ENCODE data around the gene TMC7.
"Not testable (repeated sequence)": the region's sequence is repeated elsewhere in the genome, so short reads cannot be mapped to it uniquely, and the experiment has no call there.

TMC7 gene

GRCh38 chr16:18945233-18945632, 38.5 kb upstream of the TMC7 start:
- H3K27ac ChIP-seq, result no peak overlapping the region
- TF ChIP-seq CTCF (conservative IDR thresholded peaks at IDR 0.05) (no peak), ZFX (IDR thresholded peaks at IDR 0.05) (no peak)

GRCh38 chr16:18948372-18949020, 35.2 kb upstream of the TMC7 start:
- H3K27ac ChIP-seq, result no peak overlapping the region
- TF ChIP-seq ZFX (IDR thresholded peaks at IDR 0.05) (no peak), CTCF (conservative IDR thresholded peaks at IDR 0.05) (no peak)

GRCh38 chr16:18950469-18951185, 33.1 kb upstream of the TMC7 start:
- H3K27ac ChIP-seq, result no peak overlapping the region
- TF ChIP-seq ZFX (IDR thresholded peaks at IDR 0.05), result no peak
- TF ChIP-seq CTCF (conservative IDR thresholded peaks at IDR 0.05), result no peak

- H3K27ac ChIP-seq, result no peak overlapping the region
- TF ChIP-seq CTCF (conservative IDR thresholded peaks at IDR 0.05), result no peak
- no peak for TF ChIP-seq ZFX (IDR thresholded peaks at IDR 0.05)
These were observed 30.2 kb upstream of the TMC7 start for GRCh38 chr16:18953547-18953946.

GRCh38 chr16:18955874-18956580, 27.7 kb upstream of the TMC7 start:
- not testable (repeated sequence) for H3K27ac ChIP-seq

GRCh38 chr16:18956658-18957241, 27.0 kb upstream of the TMC7 start:
- H3K27ac ChIP-seq, result not testable (repeated sequence)

- TF ChIP-seq ZFX (IDR thresholded peaks at IDR 0.05) (no peak), CTCF (conservative IDR thresholded peaks at IDR 0.05) (no peak)
- no peak overlapping the region for H3K27ac ChIP-seq
These were observed 25.1 kb upstream of the TMC7 start for GRCh38 chr16:18958621-18959029.

- TF ChIP-seq CTCF (conservative IDR thresholded peaks at IDR 0.05) (no peak), ZFX (IDR thresholded peaks at IDR 0.05) (no peak)
- no peak overlapping the region for H3K27ac ChIP-seq
These were observed 24.7 kb upstream of the TMC7 start for GRCh38 chr16:18959031-18959505.
